ENCODE data around the gene ACAP3. TPM values are rescaled to one million over a fixed set of nuclear protein-coding genes. Genes with fewer than 3 reads are reported as not detected.

Gene ACAP3
- total and polyA plus RNA-seq, 2 of the 4 experiments (the other 2 are of a cell fraction), result 13.3 to 58.2 TPM

- ATAC-seq (ENCODE audit: low read depth), result no peak
- no TSS peak for BruUV-seq (replicated peaks)
- Histone ChIP-seq H3K4me1 (ENCODE audit: control insufficient read depth, insufficient read depth, low read length) (peaks cover 38% of the 10 kb centered on the region), H3K4me2 (ENCODE audit: low read depth, low read length) (peak overlapping the region; percentile 97), H2BK15ac (ENCODE audit: low read depth, low read length) (no peak overlapping the region; the same call in 2 of the 3 replicates), H4K20me1 (ENCODE audit: insufficient read depth, low read length) (peaks cover 25% of the 10 kb centered on the region), H4K91ac (ENCODE audit: insufficient read depth, low read depth, low read length) (peak overlapping the region; percentile 64; the same call in 1 of the 2 replicates), H3K4me3 (ENCODE audit: insufficient read depth, low read depth, low read length) (peak overlapping the region; percentile 71), H2AK9ac (replicated peaks; ENCODE audit: low read depth, low read length, poor library complexity) (peak overlapping the region; percentile 99), H3K9ac (ENCODE audit: low read depth, low read length) (peak overlapping the region; percentile 93), H3K36me3 (ENCODE audit: control insufficient read depth, insufficient read depth, low read length) (peaks cover 31% of the 10 kb centered on the region), H3K9me3 (ENCODE audit: control insufficient read depth, insufficient read depth, low read length) (no peaks in the 10 kb centered on the region), H3K79me1 (ENCODE audit: low read depth in 1 of 2, low read length in 2 of 2) (peaks cover 8 to 51% of the 10 kb centered on the region in 2 experiments; a peak in 3 of 4 replicates), H2BK120ac (ENCODE audit: low read depth, low read length) (peak overlapping the region; percentile 30), H2AFZ (replicated peaks; ENCODE audit: low read length, poor library complexity) (peak overlapping the region; percentile 89), H3K23ac (ENCODE audit: low read depth, low read length) (peak overlapping the region; percentile 92), H3K27ac (ENCODE audit: insufficient read depth, low read length) (peak overlapping the region; percentile 94), H4K8ac (ENCODE audit: low read depth in 2 of 2, low read length in 2 of 2) (peak overlapping the region; percentile 64 to 96), H2AK5ac (ENCODE audit: low read depth, low read length) (peak overlapping the region; percentile 99), H4K5ac (ENCODE audit: low read depth, low read length) (peak overlapping the region; percentile 37; the same call in 1 of the 2 replicates), H3K4ac (ENCODE audit: low read depth, low read length) (peak overlapping the region; percentile 91), H3K14ac (replicated peaks; ENCODE audit: low read depth, low read length) (peak overlapping the region; percentile 94), H3K27me3 (ENCODE audit: control insufficient read depth, insufficient read depth, low read length) (no peaks in the 10 kb centered on the region), H2BK5ac (ENCODE audit: low read depth, low read length, poor library complexity, severe bottlenecking) (peak overlapping the region; percentile 99), H3K9me1 (ENCODE audit: insufficient read depth, low read length) (peaks cover 33% of the 10 kb centered on the region), H3K18ac (ENCODE audit: low read depth, low read length) (no peak overlapping the region), H2BK20ac (ENCODE audit: low read depth, low read length) (peak overlapping the region; percentile 39; the same call in 1 of the 2 replicates), H3K56ac (ENCODE audit: extremely low read depth, insufficient read depth, low read length) (peak overlapping the region; percentile 79)
- CTCF ChIA-PET, result no interaction called here
- in situ Hi-C loops (cut with MboI; ENCODE audit: low sequenced_read_pairs), result no loop called here
- 73% methylated on average over 21 of the region's 43 CpGs; no CpG with 5 or more reads in 1 of the 2 experiments for WGBS, 2 experiments (ENCODE audit: extremely low coverage in 2 of 2, insufficient read length in 1 of 2)
- intact Hi-C loops (cut with micrococcal nuclease), result loop anchor here (1.0 kb wide), 1 partner anchor 7 kb away; no protein-coding TSS in a partner anchor
- TF ChIP-seq USF2 (IDR thresholded peaks at IDR 0.05; ENCODE audit: low read depth, low read length), result no peak
- TF ChIP-seq MAZ (IDR thresholded peaks at IDR 0.05; ENCODE audit: borderline replicate concordance, low read depth, low read length), result no peak
- TF ChIP-seq CEBPB (IDR thresholded peaks at IDR 0.05; ENCODE audit: low read depth, low read length), result no peak
- TF ChIP-seq RCOR1 (IDR thresholded peaks at IDR 0.05; ENCODE audit: insufficient replicate concordance, low read length), result no peak
- no peak for TF ChIP-seq BHLHE40 (IDR thresholded peaks at IDR 0.05; ENCODE audit: low read depth, low read length)
- peak; percentile 35 for DNase-seq
- POLR2A ChIA-PET (ENCODE audit: unreplicated experiment), result interaction anchor here (1.0 kb wide), 1 partner anchor 8 kb away, joined by 5 read pairs; no protein-coding TSS in a partner anchor
- dilution Hi-C loops (cut with HindIII; ENCODE audit: low sequenced_read_pairs, unreplicated experiment), result no loop called here
These were observed 35.2 kb downstream of the ACAP3 start for GRCh38 chr1:1272341-1273208.
